ENCODE data around the gene REP15. TPM values are rescaled to one million over a fixed set of nuclear protein-coding genes. Genes with fewer than 3 reads are reported as not detected.
A peak's percentile ranks its signal among the peaks of the same experiment; 100 is the strongest.

Gene REP15
- total and polyA plus RNA-seq, 2 of the 4 experiments (the other 2 are of a cell fraction) = 0.48 to 2.2 TPM

DNA sequence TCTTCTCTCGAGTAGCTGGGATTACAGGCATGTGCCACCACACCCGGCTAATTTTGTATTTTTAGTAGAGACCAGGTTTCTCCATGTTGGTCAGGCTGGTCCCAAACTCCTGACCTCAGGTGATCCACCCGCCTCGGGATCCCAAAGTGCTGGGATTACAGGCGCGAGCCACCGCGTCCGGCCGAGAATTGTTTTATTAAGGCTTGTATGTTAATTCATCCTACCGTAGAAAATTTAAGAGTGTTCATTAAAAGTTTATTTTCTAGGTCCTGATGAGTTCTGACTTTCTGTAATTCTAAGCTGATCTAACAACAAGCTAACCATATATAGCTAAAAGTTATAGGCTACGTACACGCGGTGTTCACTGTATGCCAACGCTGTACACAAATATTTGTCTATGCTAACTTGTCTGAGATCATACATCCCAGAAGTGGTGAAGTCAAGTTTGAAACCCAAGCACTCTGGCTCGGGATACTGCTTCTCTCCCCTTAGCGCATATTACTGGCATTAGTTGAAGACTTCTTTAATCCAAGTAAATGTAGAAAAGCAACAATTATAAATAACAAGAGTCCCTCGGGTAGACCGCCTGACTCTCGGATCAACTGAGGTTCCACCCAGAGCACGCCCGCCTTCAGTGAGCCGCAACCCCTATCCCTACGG is 13.8 kb downstream of the REP15 start (continued):
- no peak for TF ChIP-seq RAD21 (IDR thresholded peaks at IDR 0.05; ENCODE audit: low read length)

DNA sequence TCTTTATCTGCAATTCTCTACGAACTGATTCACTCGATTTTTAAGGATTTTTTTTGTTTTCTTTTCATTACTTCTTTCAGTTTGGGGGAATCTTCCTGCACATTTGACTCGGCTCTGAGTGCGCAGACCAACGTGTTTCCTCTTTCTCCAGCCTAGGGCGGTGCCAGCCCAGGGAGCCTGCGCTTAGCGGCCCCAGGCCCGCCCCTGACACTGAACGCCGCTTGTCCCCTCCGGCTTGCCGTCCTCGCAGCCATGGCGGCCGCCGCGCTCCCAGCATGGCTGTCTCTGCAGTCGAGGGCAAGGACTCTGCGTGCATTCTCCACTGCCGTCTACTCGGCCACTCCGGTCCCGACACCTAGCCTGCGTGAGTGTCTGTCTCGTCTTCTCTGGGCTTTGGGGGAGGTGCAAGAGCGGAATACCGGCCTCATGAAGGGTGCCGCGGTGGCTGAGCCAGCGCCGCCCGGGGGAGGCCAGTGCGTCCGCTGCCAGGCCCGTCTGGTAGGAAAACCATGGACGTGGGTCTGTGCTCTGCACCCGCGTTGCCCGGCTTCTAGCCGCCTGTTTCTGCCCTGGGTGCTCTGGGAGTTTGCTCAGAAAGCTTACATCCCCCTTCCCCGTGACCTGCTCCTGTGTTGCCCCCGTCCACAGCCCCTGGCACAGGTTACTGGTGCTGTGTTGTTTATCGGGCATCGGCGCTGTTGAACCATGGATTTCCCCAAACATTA is 14.5 kb downstream of the REP15 start, which contains the start of gene MRPS35:
Gene MRPS35, plus strand, starts transcription at position 241 of the 725 bp plus-strand sequence. Its CDS starts 12 bp downstream, at position 253.
- in situ Hi-C loops (cut with MboI; ENCODE audit: low sequenced_read_pairs) = no loop called here
- Histone ChIP-seq H4K91ac (ENCODE audit: insufficient read depth, low read depth, low read length) (peak within 1 kb of the TSS; percentile 98), H2AFZ (replicated peaks; ENCODE audit: low read length, poor library complexity) (peak within 1 kb of the TSS; percentile 97), H3K56ac (ENCODE audit: extremely low read depth, insufficient read depth, low read length) (peak within 1 kb of the TSS; percentile 87), H3K4me3 (ENCODE audit: insufficient read depth, low read depth, low read length) (peak within 1 kb of the TSS; percentile 74), H2BK120ac (ENCODE audit: low read depth, low read length) (peak within 1 kb of the TSS; percentile 63), H3K79me1 (ENCODE audit: low read depth in 1 of 2, low read length in 2 of 2) (peaks cover 15 to 43% of the 10 kb centered on the region in 2 experiments), H2BK15ac (ENCODE audit: low read depth, low read length) (peak within 1 kb of the TSS; percentile 79; the same call in 2 of the 3 replicates), H3K18ac (ENCODE audit: low read depth, low read length) (peak within 1 kb of the TSS; percentile 88), H3K9me1 (ENCODE audit: insufficient read depth, low read length) (peaks cover 9% of the 10 kb centered on the region; the same call in 1 of the 2 replicates), H3K27me3 (ENCODE audit: control insufficient read depth, insufficient read depth, low read length) (no peaks in the 10 kb centered on the region), H3K27ac (ENCODE audit: insufficient read depth, low read length) (peak within 1 kb of the TSS; percentile 93), H4K8ac (ENCODE audit: low read depth in 2 of 2, low read length in 2 of 2) (peak within 1 kb of the TSS; percentile 84 to 98), H3K23ac (ENCODE audit: low read depth, low read length) (peak within 1 kb of the TSS; percentile 96), H3K4me2 (ENCODE audit: low read depth, low read length) (peak within 1 kb of the TSS; percentile 87), H2BK20ac (ENCODE audit: low read depth, low read length) (no peak within 1 kb of the TSS), H2BK5ac (ENCODE audit: low read depth, low read length, poor library complexity, severe bottlenecking) (peak within 1 kb of the TSS; percentile 85), H3K14ac (replicated peaks; ENCODE audit: low read depth, low read length) (peak within 1 kb of the TSS; percentile 99), H3K9me3 (ENCODE audit: control insufficient read depth, insufficient read depth, low read length) (no peaks in the 10 kb centered on the region), H3K4me1 (ENCODE audit: control insufficient read depth, insufficient read depth, low read length) (peaks cover 2% of the 10 kb centered on the region; the same call in 1 of the 2 replicates), H3K36me3 (ENCODE audit: control insufficient read depth, insufficient read depth, low read length) (no peaks in the 10 kb centered on the region), H3K4ac (ENCODE audit: low read depth, low read length) (peak within 1 kb of the TSS; percentile 95), H2AK5ac (ENCODE audit: low read depth, low read length) (peak within 1 kb of the TSS; percentile 72; the same call in 1 of the 2 replicates), H3K9ac (ENCODE audit: low read depth, low read length) (peak within 1 kb of the TSS; percentile 94), H4K20me1 (ENCODE audit: insufficient read depth, low read length) (peaks cover 12% of the 10 kb centered on the region; the same call in 1 of the 2 replicates), H4K5ac (ENCODE audit: low read depth, low read length) (peak within 1 kb of the TSS; percentile 92), H2AK9ac (replicated peaks; ENCODE audit: low read depth, low read length, poor library complexity) (peak within 1 kb of the TSS; percentile 93)
- dilution Hi-C loops (cut with HindIII; ENCODE audit: low sequenced_read_pairs, unreplicated experiment) = no loop called here
- ATAC-seq (ENCODE audit: low read depth) (peak; percentile 98), DNase-seq (peak; percentile 94)
- intact Hi-C loops (cut with micrococcal nuclease) = no loop called here
- ChIA-PET CTCF (no interaction called here), POLR2A (ENCODE audit: unreplicated experiment) (no interaction called here)
- TF ChIP-seq MAZ (IDR thresholded peaks at IDR 0.05; ENCODE audit: borderline replicate concordance, low read depth, low read length) = peak; percentile 87; the same call in 1 of the 2 replicates
- peak; percentile 79 for TF ChIP-seq POLR2A (IDR thresholded peaks at IDR 0.05; ENCODE audit: low read depth, low read length)
- TF ChIP-seq MXI1 (IDR thresholded peaks at IDR 0.05; ENCODE audit: borderline replicate concordance, low read depth, low read length) = peak; percentile 98
- TF ChIP-seq, protein P1, sequence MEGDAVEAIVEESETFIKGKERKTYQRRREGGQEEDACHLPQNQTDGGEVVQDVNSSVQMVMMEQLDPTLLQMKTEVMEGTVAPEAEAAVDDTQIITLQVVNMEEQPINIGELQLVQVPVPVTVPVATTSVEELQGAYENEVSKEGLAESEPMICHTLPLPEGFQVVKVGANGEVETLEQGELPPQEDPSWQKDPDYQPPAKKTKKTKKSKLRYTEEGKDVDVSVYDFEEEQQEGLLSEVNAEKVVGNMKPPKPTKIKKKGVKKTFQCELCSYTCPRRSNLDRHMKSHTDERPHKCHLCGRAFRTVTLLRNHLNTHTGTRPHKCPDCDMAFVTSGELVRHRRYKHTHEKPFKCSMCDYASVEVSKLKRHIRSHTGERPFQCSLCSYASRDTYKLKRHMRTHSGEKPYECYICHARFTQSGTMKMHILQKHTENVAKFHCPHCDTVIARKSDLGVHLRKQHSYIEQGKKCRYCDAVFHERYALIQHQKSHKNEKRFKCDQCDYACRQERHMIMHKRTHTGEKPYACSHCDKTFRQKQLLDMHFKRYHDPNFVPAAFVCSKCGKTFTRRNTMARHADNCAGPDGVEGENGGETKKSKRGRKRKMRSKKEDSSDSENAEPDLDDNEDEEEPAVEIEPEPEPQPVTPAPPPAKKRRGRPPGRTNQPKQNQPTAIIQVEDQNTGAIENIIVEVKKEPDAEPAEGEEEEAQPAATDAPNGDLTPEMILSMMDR (conservative IDR thresholded peaks at IDR 0.05; ENCODE audit: low read depth, low read length) = no peak
- no peak for TF ChIP-seq CHD1 (IDR thresholded peaks at IDR 0.05; ENCODE audit: low read depth, low read length)
- no peak for TF ChIP-seq NFE2L2 (IDR thresholded peaks at IDR 0.05; ENCODE audit: low read depth, low read length)
- TF ChIP-seq BHLHE40 (IDR thresholded peaks at IDR 0.05; ENCODE audit: low read depth, low read length) = no peak
- 0% methylated on average over 21 of the region's 46 CpGs; no CpG with 5 or more reads in 1 of the 2 experiments for WGBS, 2 experiments (ENCODE audit: extremely low coverage in 2 of 2, insufficient read length in 1 of 2)
- no TSS peak for BruUV-seq (replicated peaks)

All from IMR-90 (cell line).